Measurements from ENCODE around the gene MYLIP.

DNA sequence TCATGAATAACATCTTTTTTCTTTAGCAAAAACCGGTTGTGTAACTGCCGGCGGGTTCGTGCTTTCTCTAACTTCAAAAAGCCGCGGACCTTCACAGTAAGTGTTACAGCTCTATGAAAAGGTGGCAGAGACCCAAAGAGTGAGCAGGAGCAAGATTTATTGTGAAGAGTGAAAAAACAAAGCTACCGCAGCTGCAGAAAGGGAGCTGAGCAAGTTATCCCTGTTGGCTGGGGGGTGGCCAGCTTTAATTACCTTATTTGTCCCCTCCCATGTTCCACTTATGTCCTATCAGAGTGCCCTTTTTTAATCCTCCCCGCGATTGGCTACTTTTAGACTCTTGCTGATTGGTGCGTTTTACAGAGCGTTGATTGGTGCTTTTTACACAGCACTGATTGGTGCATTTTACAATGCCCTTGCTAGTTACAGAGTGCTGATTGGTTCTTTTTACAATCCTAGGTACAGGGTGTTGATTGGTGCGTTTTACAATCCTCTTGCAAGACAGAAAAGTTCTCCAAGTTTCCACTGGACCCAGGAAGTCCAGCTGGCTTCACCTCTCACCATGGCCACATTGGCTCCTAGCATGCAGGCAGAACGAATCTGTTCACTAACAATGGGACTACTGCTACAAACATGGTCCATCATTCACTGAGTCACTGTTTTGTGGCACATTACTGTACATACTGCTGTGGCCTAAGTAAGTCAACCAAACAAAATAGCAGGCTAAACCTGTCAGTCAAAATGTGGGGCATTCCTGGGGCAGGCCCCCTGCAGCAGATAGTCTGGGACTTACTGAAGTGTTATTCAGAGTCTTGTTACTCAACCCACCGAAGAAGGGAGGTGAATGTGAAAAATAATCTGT, 52.8 kb downstream of the MYLIP start:
- TF ChIP-seq, protein P1, sequence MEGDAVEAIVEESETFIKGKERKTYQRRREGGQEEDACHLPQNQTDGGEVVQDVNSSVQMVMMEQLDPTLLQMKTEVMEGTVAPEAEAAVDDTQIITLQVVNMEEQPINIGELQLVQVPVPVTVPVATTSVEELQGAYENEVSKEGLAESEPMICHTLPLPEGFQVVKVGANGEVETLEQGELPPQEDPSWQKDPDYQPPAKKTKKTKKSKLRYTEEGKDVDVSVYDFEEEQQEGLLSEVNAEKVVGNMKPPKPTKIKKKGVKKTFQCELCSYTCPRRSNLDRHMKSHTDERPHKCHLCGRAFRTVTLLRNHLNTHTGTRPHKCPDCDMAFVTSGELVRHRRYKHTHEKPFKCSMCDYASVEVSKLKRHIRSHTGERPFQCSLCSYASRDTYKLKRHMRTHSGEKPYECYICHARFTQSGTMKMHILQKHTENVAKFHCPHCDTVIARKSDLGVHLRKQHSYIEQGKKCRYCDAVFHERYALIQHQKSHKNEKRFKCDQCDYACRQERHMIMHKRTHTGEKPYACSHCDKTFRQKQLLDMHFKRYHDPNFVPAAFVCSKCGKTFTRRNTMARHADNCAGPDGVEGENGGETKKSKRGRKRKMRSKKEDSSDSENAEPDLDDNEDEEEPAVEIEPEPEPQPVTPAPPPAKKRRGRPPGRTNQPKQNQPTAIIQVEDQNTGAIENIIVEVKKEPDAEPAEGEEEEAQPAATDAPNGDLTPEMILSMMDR (IDR thresholded peaks at IDR 0.05; ENCODE audit: insufficient read depth, low read length, poor library complexity, severe bottlenecking), result no peak
- TF ChIP-seq EZH2phosphoT487 (conservative IDR thresholded peaks at IDR 0.05; ENCODE audit: low read length), result no peak
